Uterus (tissue), 4 donors: Measurements from ENCODE around the gene PGLYRP3. TPM values are rescaled to one million over a fixed set of nuclear protein-coding genes. Genes with fewer than 3 reads are reported as not detected.

Source experiments
- DNase-seq, 2 donors: peaks; one replicate each; pipeline ENCODE4 v3.0.0-alpha.2; 2019 to 2020
- H3K27ac ChIP-seq, 2 donors: fragments of 200-600 bp; sonication (generic); 1 replicate in 1 of 2; 2 replicates in 1 of 2; pipeline ENCODE4 v1.5.1; 2016 to 2018
- H3K27me3 ChIP-seq, 2 donors: fragments of 200-600 bp; sonication (generic); one replicate each; pipeline ENCODE4 v1.5.1; 2018 to 2019; ENCODE audit warnings: control low read depth in 1 of 2
- H3K36me3 ChIP-seq, 2 donors: fragments of 200-600 bp; sonication (generic); one replicate each; pipeline ENCODE4 v1.5.1; 2019; ENCODE audit warnings: control low read depth in 1 of 2
- H3K4me1 ChIP-seq, 2 donors: fragments of 200-600 bp; sonication (generic); one replicate each; pipeline ENCODE4 v1.5.1; 2018 to 2019; ENCODE audit warnings: control low read depth in 1 of 2
- H3K4me3 ChIP-seq, 2 donors: fragments of 200-600 bp; sonication (generic); 1 replicate in 1 of 2; 2 replicates in 1 of 2; pipeline ENCODE4 v1.5.1; 2018 to 2019; ENCODE audit warnings: mild to moderate bottlenecking in 1 of 2
- H3K9me3 ChIP-seq, 2 donors: fragments of 200-600 bp; sonication (generic); one replicate each; pipeline ENCODE4 v1.5.1; 2019; ENCODE audit warnings: control low read depth in 1 of 2
- CTCF ChIP-seq, 4 experiments: fragments of 200-600 bp in 2 of 4; fragments of 450-650 bp in 2 of 4; sonication (generic) in 2 of 4; IDR thresholded peaks; one replicate each; pipeline ENCODE4 v1.5.1; 2016 to 2019; ENCODE audit warnings: antibody characterized with exemption in 4 of 4, mild to moderate bottlenecking in 2 of 4, moderate library complexity in 1 of 4
- POLR2A ChIP-seq, 2 donors: fragments of 450-650 bp; IDR thresholded peaks; one replicate each; pipeline ENCODE4 v1.6.1; 2016; ENCODE audit warnings: antibody characterized with exemption in 2 of 2, mild to moderate bottlenecking in 1 of 2, moderate library complexity in 1 of 2
- intact Hi-C: fragments of 100-400 bp; cut with DNase I; formaldehyde crosslinking; loops from one replicate; pipeline ENCODE4 v1.15.1; 2023; ENCODE audit warnings: low total_unique reads
- total RNA-seq, 4 donors: library from RNA; depleted of rRNA in 3 of 4; stranded (reverse); fragments of >200 nt in 3 of 4; gene quantifications; one replicate each; pipeline versions ENCODE4 v1.1.0 to v1.2.4, GENCODE V29; 2014 to 2023
- donor health status: DM: yes; HTN: yes; CAD: no.

The PGLYRP3 gene
- total RNA-seq, 4 donors from 2014 or later = not detected

- no peaks in the 10 kb centered on the region for H3K4me1 ChIP-seq
- TF ChIP-seq CTCF (IDR thresholded peaks at IDR 0.05) = no peak
- no peak for TF ChIP-seq POLR2A (IDR thresholded peaks at IDR 0.05)
- no peak overlapping the region for H3K4me3 ChIP-seq
- H3K9me3 ChIP-seq = no peaks in the 10 kb centered on the region
- H3K27me3 ChIP-seq = no peaks in the 10 kb centered on the region
- H3K36me3 ChIP-seq = no peaks in the 10 kb centered on the region
- DNase-seq = no peak
- H3K27ac ChIP-seq = no peak overlapping the region
- intact Hi-C loops = no loop called here
Observed at GRCh38 chr1:153293851-153294250, 18.9 kb downstream of the PGLYRP3 start.

DNA sequence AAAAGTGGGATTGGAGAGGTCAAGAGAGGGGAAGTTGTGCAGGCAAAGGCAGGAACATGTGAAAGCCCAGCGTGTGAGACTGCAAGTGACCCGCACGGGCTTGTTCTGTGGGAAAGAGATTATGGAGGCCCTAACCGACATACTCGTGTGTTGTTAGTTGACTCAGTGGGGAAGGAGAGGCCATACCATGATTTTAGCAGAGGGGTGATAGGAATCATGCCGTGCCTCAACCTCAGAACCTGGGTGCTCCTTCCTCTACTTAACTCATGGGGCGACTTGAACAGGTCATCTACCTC is 19.3 kb downstream of the PGLYRP3 start:
- Histone ChIP-seq H3K4me3 (no peak overlapping the region), H3K9me3 (no peaks in the 10 kb centered on the region), H3K36me3 (no peaks in the 10 kb centered on the region), H3K27ac (no peak overlapping the region), H3K27me3 (no peaks in the 10 kb centered on the region), H3K4me1 (no peaks in the 10 kb centered on the region)
- TF ChIP-seq CTCF (IDR thresholded peaks at IDR 0.05) = no peak
- no peak for TF ChIP-seq POLR2A (IDR thresholded peaks at IDR 0.05)
- no peak for DNase-seq
- intact Hi-C loops = no loop called here

- TF ChIP-seq CTCF (IDR thresholded peaks at IDR 0.05) = no peak
- no peak for TF ChIP-seq POLR2A (IDR thresholded peaks at IDR 0.05)
- DNase-seq = no peak
- Histone ChIP-seq H3K27ac (no peak overlapping the region), H3K9me3 (no peaks in the 10 kb centered on the region), H3K36me3 (no peaks in the 10 kb centered on the region), H3K4me3 (no peak overlapping the region), H3K27me3 (no peaks in the 10 kb centered on the region), H3K4me1 (no peaks in the 10 kb centered on the region)
- intact Hi-C loops = no loop called here
Observed at GRCh38 chr1:153292740-153293479, 19.8 kb downstream of the PGLYRP3 start.

DNA sequence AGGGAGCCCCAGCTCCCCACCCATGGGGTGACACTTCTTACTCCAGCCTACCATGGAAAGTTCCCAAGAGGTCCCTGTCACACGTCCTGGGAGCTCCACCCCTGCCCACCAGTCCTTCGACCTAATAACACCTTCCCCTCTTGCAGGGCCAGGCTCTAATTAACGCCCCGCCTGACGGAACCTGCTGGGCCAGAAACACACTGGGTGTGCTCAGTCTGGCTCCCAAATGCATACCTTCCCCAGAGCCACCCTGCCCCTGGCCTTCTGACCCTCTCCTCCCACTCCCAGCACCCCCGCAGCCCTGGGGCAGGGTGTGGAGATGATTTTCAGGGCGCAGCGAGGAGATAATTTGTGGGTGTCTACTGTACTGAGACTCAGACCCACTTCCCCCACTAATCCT is 20.6 kb downstream of the PGLYRP3 start:
- intact Hi-C loops = no loop called here

DNA sequence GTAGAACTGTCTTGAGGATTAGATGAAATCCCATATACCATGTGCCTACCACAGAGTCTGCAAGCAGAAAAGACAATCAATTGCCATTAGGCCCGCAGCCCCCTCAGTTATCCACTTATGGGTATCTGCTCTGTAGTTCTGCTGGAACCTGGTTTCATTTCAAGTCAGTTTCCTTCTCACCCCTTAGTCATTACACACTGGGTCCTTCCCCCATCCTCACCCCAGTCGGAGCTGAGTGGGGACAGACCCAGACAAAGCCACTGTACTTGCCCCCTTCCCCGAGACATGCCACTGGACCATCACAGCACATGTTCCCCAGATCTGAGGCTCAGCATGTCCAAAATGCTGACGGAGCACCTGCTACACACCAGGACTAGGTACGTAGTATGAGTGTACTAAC is 21.2 kb downstream of the PGLYRP3 start:
- Histone ChIP-seq H3K27me3 (no peaks in the 10 kb centered on the region), H3K9me3 (no peaks in the 10 kb centered on the region), H3K4me1 (no peaks in the 10 kb centered on the region), H3K4me3 (no peak overlapping the region), H3K27ac (no peak overlapping the region), H3K36me3 (no peaks in the 10 kb centered on the region)
- intact Hi-C loops = no loop called here
- no peak for TF ChIP-seq POLR2A (IDR thresholded peaks at IDR 0.05)
- no peak for TF ChIP-seq CTCF (IDR thresholded peaks at IDR 0.05)
- DNase-seq = no peak

More for the DNA sequence above, 20.6 kb downstream of the PGLYRP3 start:
- Histone ChIP-seq H3K27ac (no peak overlapping the region), H3K27me3 (no peaks in the 10 kb centered on the region), H3K36me3 (no peaks in the 10 kb centered on the region), H3K4me1 (no peaks in the 10 kb centered on the region), H3K9me3 (no peaks in the 10 kb centered on the region), H3K4me3 (no peak overlapping the region)
- no peak for TF ChIP-seq CTCF (IDR thresholded peaks at IDR 0.05)
- TF ChIP-seq POLR2A (IDR thresholded peaks at IDR 0.05) = no peak
- DNase-seq = no peak
